K562 (cell line): ENCODE data around the gene REM2. TPM values are rescaled to one million over a fixed set of nuclear protein-coding genes. Genes with fewer than 3 reads are reported as not detected.
A peak's percentile ranks its signal among the peaks of the same experiment; 100 is the strongest.

Experiments used
- FOXM1 ChIP-seq, 2 experiments: fragments of 450-650 bp in 1 of 2; sonication (generic) in 1 of 2; formaldehyde crosslinking in 1 of 2; IDR thresholded peaks; 2 replicates each; pipeline versions ENCODE4 v1.6.1 to v1.9.0; 2017 to 2022; ENCODE audit warnings: low read depth in 2 of 2, mild to moderate bottlenecking in 2 of 2, missing genetic modification reagents in 1 of 2, moderate library complexity in 1 of 2
- HCFC1 ChIP-seq: IDR thresholded peaks from 2 replicates; pipeline ENCODE4 v1.6.1; 2012; ENCODE audit warnings: low read depth, low read length, improper control_type of control experiment
- NFE2 ChIP-seq: IDR thresholded peaks from 2 replicates; pipeline ENCODE4 v1.6.1; 2014; ENCODE audit warnings: antibody characterized with exemption, low read depth
- NR4A1 ChIP-seq, 2 experiments: fragments of 250-450 bp in 1 of 2; fragments of 450-650 bp in 1 of 2; sonication (Bioruptor Pico) in 1 of 2; IDR thresholded peaks; 2 replicates each; pipeline versions ENCODE4 v1.4.0 to v1.6.1; 2016 to 2020; ENCODE audit warnings: mild to moderate bottlenecking in 2 of 2, missing compliant biosample characterization in 1 of 2, missing genetic modification characterization in 1 of 2, moderate library complexity in 1 of 2
- NRF1 ChIP-seq, 2 experiments: fragments of 450-650 bp; IDR thresholded peaks in 1 of 2; conservative IDR thresholded peaks in 1 of 2; 2 replicates each; pipeline ENCODE4 v1.6.1; 2014; ENCODE audit warnings: mild to moderate bottlenecking in 2 of 2
- POLR2A ChIP-seq: fragments of 450-650 bp; conservative IDR thresholded peaks from 2 replicates; pipeline ENCODE4 v1.6.1; 2016
- POLR3G ChIP-seq: IDR thresholded peaks from 2 replicates; pipeline ENCODE4 v1.6.1; 2011; ENCODE audit not compliant: insufficient read length, insufficient replicate concordance; ENCODE audit errors: extremely low read depth
- ZNF140 ChIP-seq: fragments of 250-450 bp; sonication (Bioruptor Pico); IDR thresholded peaks from 2 replicates; pipeline ENCODE4 v1.8.0; 2021; ENCODE audit warnings: moderate library complexity, mild to moderate bottlenecking, inconsistent platforms
- ZNF551 ChIP-seq: fragments of 250-450 bp; sonication (Bioruptor Pico); IDR thresholded peaks from 2 replicates; pipeline ENCODE4 v1.5.0; 2021; ENCODE audit warnings: mild to moderate bottlenecking, moderate library complexity
- polyA plus RNA-seq, 8 experiments: library from polyadenylated mRNA; depleted of rRNA in 4 of 8; stranded (reverse) in 5 of 8; unstranded in 3 of 8; fragments of >200 nt; fragmentation: Nextera tagmentation in 2 of 8; fragmentation: Illumina TruSeq in 1 of 8; extraction: Ambion mirVana in 2 of 8; extraction: Trizol in 1 of 8; gene quantifications; 2 replicates each; pipeline versions ENCODE4 v1.2.1 to v1.2.3, GENCODE V29; 2011 to 2014; ENCODE audit warnings: inconsistent platforms in 1 of 8, missing spikeins in 1 of 8
- total RNA-seq, 7 experiments: library from RNA; depleted of rRNA in 6 of 7; stranded (reverse); fragments of >200 nt in 6 of 7; fragmentation: Illumina TruSeq in 2 of 7; extraction: Trizol in 2 of 7; gene quantifications; 2 replicates each; pipeline versions ENCODE4 v1.2.1 to v1.2.3, GENCODE V29; 2011 to 2021; ENCODE audit warnings: low replicate concordance in 1 of 7
- TF ChIP-seq, protein P1 (sequence below): fragments of 250-450 bp; sonication (Bioruptor Pico); IDR thresholded peaks from 2 replicates; pipeline ENCODE4 v1.5.0; 2021
- TF ChIP-seq, protein P2 (sequence below): fragments of 450-650 bp; IDR thresholded peaks from 2 replicates; pipeline ENCODE4 v1.6.1; 2014; ENCODE audit warnings: low read depth, mild to moderate bottlenecking, moderate library complexity, borderline replicate concordance
- TF ChIP-seq, protein P3 (sequence below): conservative IDR thresholded peaks from 2 replicates; pipeline ENCODE4 v1.6.1; 2011; ENCODE audit warnings: low read depth, mild to moderate bottlenecking, low read length; ENCODE audit not compliant: control insufficient read depth
- TF ChIP-seq, protein P4 (sequence below), 2 experiments: fragments of 450-650 bp in 1 of 2; sonication (generic) in 1 of 2; formaldehyde crosslinking in 1 of 2; IDR thresholded peaks; 2 replicates each; pipeline versions ENCODE4 v1.7.1 to v1.9.0; 2016 to 2022; ENCODE audit warnings: inconsistent platforms in 1 of 2, mild to moderate bottlenecking in 1 of 2, missing genetic modification reagents in 1 of 2

REM2 gene
- total and polyA plus RNA-seq, 9 of the 15 experiments (the other 6 are each of a cell fraction or from before 2014, with no cell fraction given): 0.18 to 1.0 (median 0.38) TPM

DNA sequence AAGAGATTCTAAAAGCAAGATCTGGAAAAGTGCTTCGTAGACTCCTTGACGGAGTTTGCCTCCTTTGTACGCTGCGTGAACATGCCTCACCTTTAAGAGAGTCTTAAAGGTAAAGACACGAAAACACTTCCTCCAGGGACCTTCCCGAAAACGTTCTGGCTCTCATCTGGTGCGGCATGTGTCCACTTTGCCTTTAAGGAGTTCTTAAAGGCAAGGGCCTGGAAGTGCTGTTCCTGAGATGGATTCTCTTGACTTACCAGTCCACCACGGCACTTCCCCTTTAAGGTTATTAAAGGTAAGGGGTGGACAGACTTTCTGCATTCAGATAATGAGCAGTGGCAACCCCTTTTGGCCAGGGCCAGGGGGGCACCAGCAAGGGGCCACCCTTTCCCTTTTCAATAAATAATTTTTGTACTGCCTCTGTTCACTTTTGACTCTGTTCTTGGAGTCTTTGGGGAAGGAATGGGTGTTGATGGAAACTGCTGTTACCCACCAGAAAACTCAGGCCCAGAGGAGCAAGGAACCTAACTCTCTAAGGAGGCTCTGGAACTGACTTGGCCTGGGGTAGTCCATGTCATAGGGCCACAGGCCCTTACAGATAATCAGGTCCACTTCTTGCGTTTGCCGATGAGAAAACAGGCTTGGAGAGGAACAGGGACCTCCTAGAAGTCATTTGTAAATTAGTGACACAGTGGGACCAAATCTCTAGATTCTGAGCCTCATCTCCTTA lies 4.4 kb downstream of the REM2 start (continued):
- TF ChIP-seq, protein P1, sequence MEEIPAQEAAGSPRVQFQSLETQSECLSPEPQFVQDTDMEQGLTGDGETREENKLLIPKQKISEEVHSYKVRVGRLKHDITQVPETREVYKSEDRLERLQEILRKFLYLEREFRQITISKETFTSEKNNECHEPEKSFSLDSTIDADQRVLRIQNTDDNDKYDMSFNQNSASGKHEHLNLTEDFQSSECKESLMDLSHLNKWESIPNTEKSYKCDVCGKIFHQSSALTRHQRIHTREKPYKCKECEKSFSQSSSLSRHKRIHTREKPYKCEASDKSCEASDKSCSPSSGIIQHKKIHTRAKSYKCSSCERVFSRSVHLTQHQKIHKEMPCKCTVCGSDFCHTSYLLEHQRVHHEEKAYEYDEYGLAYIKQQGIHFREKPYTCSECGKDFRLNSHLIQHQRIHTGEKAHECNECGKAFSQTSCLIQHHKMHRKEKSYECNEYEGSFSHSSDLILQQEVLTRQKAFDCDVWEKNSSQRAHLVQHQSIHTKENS: no peak
- no peak for TF ChIP-seq POLR3G
- TF ChIP-seq POLR2A: peak; percentile 36
- TF ChIP-seq NRF1 (conservative IDR thresholded peaks at IDR 0.05 in 1 of 2, IDR thresholded peaks at IDR 0.05 in 1 of 2): peak in 1 of 2 experiments; percentile 7; a peak in 1 of 4 replicates
- no peak for TF ChIP-seq ZNF140 (CRISPR knock-in tag)
- peak; percentile 31; the same call in 1 of the 2 replicates for TF ChIP-seq NFE2
- no peak for TF ChIP-seq ZNF551
- TF ChIP-seq, protein P2, sequence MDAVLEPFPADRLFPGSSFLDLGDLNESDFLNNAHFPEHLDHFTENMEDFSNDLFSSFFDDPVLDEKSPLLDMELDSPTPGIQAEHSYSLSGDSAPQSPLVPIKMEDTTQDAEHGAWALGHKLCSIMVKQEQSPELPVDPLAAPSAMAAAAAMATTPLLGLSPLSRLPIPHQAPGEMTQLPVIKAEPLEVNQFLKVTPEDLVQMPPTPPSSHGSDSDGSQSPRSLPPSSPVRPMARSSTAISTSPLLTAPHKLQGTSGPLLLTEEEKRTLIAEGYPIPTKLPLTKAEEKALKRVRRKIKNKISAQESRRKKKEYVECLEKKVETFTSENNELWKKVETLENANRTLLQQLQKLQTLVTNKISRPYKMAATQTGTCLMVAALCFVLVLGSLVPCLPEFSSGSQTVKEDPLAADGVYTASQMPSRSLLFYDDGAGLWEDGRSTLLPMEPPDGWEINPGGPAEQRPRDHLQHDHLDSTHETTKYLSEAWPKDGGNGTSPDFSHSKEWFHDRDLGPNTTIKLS: no peak
- no peak for TF ChIP-seq NR4A1 (CRISPR knock-in tag; IDR thresholded peaks at IDR 0.05)
- TF ChIP-seq NR4A1 (tag; IDR thresholded peaks at IDR 0.05): no peak
- TF ChIP-seq, protein P3, sequence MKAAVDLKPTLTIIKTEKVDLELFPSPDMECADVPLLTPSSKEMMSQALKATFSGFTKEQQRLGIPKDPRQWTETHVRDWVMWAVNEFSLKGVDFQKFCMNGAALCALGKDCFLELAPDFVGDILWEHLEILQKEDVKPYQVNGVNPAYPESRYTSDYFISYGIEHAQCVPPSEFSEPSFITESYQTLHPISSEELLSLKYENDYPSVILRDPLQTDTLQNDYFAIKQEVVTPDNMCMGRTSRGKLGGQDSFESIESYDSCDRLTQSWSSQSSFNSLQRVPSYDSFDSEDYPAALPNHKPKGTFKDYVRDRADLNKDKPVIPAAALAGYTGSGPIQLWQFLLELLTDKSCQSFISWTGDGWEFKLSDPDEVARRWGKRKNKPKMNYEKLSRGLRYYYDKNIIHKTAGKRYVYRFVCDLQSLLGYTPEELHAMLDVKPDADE: peak; percentile 55
- peak; percentile 90 for TF ChIP-seq FOXM1 (IDR thresholded peaks at IDR 0.05; ENCODE audit: low read depth)
- no peak for TF ChIP-seq FOXM1 (CRISPR knock-in tag; IDR thresholded peaks at IDR 0.05; ENCODE audit: low read depth)
- no peak for TF ChIP-seq HCFC1
- TF ChIP-seq, protein P4, sequence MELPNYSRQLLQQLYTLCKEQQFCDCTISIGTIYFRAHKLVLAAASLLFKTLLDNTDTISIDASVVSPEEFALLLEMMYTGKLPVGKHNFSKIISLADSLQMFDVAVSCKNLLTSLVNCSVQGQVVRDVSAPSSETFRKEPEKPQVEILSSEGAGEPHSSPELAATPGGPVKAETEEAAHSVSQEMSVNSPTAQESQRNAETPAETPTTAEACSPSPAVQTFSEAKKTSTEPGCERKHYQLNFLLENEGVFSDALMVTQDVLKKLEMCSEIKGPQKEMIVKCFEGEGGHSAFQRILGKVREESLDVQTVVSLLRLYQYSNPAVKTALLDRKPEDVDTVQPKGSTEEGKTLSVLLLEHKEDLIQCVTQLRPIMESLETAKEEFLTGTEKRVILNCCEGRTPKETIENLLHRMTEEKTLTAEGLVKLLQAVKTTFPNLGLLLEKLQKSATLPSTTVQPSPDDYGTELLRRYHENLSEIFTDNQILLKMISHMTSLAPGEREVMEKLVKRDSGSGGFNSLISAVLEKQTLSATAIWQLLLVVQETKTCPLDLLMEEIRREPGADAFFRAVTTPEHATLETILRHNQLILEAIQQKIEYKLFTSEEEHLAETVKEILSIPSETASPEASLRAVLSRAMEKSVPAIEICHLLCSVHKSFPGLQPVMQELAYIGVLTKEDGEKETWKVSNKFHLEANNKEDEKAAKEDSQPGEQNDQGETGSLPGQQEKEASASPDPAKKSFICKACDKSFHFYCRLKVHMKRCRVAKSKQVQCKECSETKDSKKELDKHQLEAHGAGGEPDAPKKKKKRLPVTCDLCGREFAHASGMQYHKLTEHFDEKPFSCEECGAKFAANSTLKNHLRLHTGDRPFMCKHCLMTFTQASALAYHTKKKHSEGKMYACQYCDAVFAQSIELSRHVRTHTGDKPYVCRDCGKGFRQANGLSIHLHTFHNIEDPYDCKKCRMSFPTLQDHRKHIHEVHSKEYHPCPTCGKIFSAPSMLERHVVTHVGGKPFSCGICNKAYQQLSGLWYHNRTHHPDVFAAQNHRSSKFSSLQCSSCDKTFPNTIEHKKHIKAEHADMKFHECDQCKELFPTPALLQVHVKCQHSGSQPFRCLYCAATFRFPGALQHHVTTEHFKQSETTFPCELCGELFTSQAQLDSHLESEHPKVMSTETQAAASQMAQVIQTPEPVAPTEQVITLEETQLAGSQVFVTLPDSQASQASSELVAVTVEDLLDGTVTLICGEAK (IDR thresholded peaks at IDR 0.05): no peak
- TF ChIP-seq, protein P4 (CRISPR knock-in tag; IDR thresholded peaks at IDR 0.05): no peak
